PFSK-1 (cell line): ENCODE data around the gene NDFIP1.

Source experiments
- POLR2AphosphoS5 ChIP-seq: IDR thresholded peaks from 2 replicates; pipeline ENCODE4 v1.6.1; 2012; ENCODE audit warnings: low read depth, mild to moderate bottlenecking, control low read depth, low read length, moderate library complexity
- REST ChIP-seq, 2 experiments: IDR thresholded peaks; 2 replicates each; pipeline versions ENCODE4 v1.6.1 to v1.8.0; 2011 to 2012; ENCODE audit warnings: low read depth in 2 of 2, low read length in 2 of 2, control low read depth in 1 of 2, inconsistent platforms in 1 of 2, mild to moderate bottlenecking in 1 of 2, moderate library complexity in 1 of 2; ENCODE audit not compliant: insufficient read depth in 1 of 2

- TF ChIP-seq REST (IDR thresholded peaks at IDR 0.05; ENCODE audit: insufficient read depth in 1 of 2, low read depth in 2 of 2, low read length in 2 of 2), result no peak
- no peak for TF ChIP-seq POLR2AphosphoS5
These were observed 35.1 kb upstream of the NDFIP1 start for GRCh38 chr5:142073362-142073988.
